GM19328 (cell line): Measurements from ENCODE around the gene TET3.

Experiments used
- ATAC-seq: cut with Tn5 transposase; IDR thresholded peaks from one replicate; pipeline ENCODE4 v1.9.1; 2021; ENCODE audit warnings: mild to moderate bottlenecking, moderate library complexity; ENCODE audit not compliant: unreplicated experiment

The TET3 gene

GRCh38 chr2:73986085-73986681 lies 1.5 kb downstream of the TET3 start:
- no peak for ATAC-seq

DNA sequence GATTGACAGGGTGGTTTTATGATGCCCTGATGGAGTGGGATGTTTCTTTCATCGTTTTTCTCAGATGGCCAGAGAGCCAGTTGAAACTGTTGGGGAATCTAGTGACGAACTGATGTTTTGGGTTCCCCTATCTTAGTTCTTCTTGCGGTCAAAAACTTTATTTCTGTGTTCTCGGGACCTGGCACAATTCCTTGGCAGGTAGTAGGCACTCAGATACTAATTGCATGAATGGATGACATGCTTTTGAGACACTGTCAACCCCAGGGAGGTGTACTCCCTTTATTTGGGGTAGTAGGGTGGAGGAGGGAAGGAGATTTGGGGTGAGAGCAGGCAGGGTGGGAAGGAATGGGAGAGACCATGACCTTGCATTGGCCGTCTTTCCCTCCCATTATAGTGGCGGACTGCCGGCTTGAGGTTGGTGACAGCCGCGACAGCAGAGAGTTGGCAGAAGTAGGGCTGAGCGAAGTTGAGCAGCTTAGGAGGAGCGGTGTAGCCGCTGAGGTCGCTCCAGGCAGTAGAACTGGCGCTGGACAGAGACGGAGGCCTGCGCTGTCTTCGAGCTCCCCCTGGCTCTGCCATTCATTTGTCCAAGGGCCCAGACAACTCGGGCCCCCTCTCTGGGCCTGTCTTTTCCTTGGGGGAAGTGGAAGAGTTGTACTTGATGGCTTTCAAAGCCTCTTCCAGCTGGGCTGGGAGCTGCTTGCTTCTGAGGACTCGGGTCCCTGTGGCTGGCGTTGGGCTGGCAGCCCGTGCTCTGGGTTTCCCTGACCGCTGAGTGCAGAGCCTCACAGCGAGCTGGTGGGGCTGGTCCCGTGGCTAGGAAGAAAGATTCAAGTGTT lies 2.6 kb downstream of the TET3 start:
- no peak for ATAC-seq

DNA sequence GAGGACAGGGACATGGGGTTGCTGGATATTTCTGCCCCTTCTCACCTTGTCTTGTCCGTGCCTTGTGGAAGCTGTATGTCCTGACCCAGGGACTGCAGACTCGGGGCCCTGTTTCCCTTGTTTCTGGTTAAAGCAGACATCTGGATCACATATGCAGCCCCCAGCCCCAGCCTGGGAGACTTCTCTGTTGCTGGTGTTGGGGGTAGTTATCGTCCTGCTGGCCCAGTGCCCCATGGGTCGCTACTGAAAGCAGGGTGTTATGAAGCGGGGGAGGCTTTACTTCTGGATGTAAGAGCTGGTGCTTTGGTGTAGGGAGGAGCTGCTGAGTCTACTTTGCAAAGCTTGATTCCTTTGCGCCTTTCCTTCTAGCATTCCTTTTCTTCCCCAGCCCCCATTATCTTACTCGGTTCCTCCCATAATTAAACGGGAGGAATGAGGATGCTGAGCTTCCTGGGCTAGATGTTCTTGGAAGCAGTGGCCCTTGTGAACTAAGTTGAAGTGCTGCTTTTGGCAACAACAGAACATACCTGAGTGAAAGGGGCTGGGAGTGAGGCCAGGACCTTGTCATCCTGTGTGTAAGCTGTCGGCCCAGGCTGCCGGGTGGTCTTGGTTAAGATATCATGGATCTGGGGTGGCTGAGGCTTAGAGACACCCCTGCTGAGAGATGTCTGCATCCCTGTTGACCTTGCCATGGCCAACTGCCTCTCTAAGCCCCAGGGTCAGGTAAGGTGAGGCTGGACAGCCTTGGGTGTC lies 3.4 kb downstream of the TET3 start:
- ATAC-seq: no peak

DNA sequence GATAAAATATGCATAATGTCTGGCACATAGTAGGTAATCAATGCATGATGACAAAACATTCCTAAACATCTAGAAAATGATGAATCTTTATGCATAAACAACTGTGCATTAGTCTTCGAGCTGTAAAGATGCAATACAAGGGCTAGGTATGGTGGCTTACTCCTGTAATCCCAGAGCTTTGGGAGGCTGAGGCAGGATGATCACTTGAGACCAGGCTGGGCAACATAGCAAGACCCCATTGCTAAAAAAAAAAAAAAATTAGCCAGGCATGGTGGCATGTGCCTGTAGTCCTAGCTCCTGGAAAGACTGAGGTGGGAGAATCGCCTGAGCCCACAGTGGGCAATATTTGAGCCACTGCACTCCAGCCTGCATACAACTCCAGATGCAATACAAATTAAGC lies 5.3 kb downstream of the TET3 start:
- ATAC-seq: no peak

GRCh38 chr2:73990531-73990930 lies 5.8 kb downstream of the TET3 start:
- ATAC-seq: no peak

DNA sequence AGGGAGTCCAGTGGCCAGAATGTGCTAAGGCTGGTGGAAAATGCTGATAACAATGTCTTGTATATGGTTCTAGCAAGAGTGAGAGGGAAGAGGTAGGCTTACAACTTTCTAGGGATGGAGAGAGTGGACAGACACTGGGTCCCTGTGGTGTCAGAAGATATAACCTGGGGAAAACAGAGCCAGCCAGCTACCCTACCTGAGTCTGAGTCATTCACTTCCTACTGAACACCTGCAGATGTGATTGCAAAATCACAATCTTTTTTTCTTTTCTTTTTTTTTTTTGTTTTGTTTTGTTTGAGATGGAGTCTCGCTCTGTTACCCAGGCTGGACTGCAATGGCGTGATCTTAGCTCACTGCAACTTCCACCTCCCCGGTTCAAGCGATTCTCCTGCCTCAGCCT lies 7.3 kb downstream of the TET3 start:
- no peak for ATAC-seq

- no peak for ATAC-seq
Measured at GRCh38 chr2:73993376-73993775, 8.7 kb downstream of the TET3 start.

DNA sequence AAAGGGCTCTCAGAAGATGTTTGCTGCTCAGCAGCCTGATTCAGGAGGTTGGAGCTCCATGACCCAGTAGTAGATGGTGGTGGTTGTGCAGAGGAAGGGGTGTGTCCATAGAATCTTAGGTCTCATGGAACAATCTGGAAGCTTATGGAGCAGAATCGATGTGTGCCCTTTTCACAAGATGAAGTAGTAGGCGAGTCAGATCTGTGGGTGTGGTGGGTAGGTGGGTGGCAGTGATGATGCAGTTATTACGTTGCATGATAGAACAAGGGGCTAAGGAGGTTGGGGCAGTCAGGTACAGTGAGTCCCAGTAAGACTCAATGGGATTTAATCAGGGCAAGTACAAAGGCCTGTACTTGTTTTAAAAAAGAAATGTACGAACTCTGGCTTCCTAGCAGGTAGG lies 9.1 kb downstream of the TET3 start:
- no peak for ATAC-seq

GRCh38 chr2:73994178-73994831 lies 9.6 kb downstream of the TET3 start:
- ATAC-seq: no peak

- no peak for ATAC-seq
Measured at GRCh38 chr2:73995810-73996209, 11.1 kb downstream of the TET3 start.

- no peak for ATAC-seq
Measured at GRCh38 chr2:73997813-73998212, 13.1 kb downstream of the TET3 start.

GRCh38 chr2:73998451-73998850 lies 13.7 kb downstream of the TET3 start:
- no peak for ATAC-seq

- no peak for ATAC-seq
Measured at GRCh38 chr2:73998933-73999332, 14.2 kb downstream of the TET3 start.

DNA sequence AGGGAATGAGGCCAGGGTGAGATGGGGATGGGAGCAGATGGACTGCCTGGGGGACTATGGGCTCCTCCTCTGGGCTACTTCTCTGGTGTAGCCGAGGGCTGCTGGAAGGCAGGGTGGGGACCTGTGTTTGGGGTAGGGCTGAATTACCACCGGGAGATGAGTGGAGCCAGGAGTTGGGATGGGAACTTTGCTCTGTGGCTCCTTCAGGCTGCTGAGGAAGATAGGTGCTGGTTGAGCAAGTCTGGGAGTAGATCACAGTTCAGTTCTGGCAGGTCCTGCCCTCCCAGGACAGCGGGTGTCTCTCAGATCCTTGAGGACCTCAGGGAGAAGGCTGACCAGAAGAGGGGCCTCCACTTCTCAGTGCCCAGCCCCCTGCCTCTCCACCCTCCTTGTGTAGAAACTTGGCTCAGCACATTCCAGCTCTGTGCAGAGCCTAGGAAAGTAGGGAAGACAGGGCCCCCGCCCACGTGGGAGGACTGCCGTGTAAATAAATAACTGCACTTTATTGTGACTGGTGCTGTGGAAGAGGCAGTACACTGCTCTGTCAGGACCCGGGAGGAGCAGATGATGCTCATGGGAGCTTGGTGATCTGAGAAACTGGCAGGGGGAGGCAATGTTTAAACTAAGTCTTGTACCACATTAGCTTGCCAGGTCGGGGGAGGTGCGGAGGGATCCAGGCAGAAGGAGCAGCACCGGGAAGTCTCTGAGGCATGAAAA lies 15.3 kb downstream of the TET3 start:
- no peak for ATAC-seq

DNA sequence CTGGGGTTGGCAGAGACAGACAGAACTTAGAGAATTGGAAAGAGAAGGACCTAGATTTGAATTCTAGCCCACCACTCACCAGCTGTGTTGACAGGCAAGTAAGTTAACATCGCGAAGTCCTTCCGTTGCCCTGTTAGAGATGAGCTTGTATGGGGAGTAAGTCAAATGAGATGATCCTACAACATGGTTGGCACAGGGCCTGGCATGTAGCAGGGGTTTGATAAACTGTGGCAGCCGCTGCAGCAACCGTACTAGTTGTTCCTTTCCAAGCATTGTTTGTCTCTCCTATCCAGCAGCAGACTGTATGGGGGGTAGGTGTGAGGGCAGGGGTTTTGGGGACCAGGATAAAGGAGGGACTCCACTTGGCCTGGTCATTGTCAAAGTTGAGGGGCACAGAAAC lies 16.0 kb downstream of the TET3 start:
- ATAC-seq: no peak

- ATAC-seq: no peak
Measured at GRCh38 chr2:74001121-74001520, 16.4 kb downstream of the TET3 start.

DNA sequence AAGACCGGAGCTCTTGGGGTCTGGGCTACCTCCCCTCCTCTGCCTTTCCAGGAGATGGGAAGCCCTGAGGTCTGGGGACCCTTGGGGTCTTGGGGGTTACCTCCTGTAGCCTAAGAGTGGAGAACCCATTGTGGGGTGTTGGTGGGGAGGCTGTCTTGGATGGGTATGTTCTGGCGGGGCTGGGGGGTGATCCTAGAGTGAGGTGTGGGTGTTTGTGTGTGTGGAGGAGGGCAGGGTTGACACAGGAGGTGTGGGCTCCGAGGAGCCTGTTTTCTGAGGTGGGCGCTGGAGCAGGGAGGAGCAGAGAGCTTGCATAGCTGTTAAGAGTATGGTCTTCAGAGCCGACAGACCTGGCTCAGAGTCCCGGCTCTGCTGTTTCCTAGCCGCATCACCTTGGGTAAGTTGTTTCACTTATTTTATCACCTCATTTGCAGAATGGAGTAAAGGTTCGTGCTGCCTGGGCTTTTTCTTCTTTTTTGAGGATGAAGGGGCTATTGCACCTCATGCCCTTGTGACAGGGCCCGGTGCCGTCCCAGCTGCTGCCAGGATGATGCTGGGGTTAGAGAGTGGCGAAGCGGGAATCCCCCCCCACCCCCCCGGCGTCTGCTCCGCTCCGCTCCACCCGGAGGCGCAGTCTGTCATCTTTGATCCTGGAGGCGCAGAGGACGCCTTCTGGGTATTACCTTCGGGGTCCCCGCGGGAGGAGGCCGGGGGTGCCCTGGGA lies 17.2 kb downstream of the TET3 start:
- ATAC-seq: peak; percentile 34

GRCh38 chr2:74002505-74003421 lies 18.1 kb downstream of the TET3 start:
- peak; percentile 89 for ATAC-seq
